Suprapubic skin (tissue), 4 donors: ENCODE measurements around the gene OR6Q1.

Source experiments
- CTCF ChIP-seq, 2 donors: fragments of 200-600 bp in 1 of 2; fragments of 450-650 bp in 1 of 2; sonication (generic) in 1 of 2; IDR thresholded peaks; one replicate each; pipeline ENCODE4 v1.5.1; 2016 to 2019; ENCODE audit warnings: antibody characterized with exemption in 2 of 2, mild to moderate bottlenecking in 1 of 2, moderate library complexity in 1 of 2
- POLR2A ChIP-seq, 2 donors: fragments of 450-650 bp; IDR thresholded peaks; one replicate each; pipeline ENCODE4 v1.6.1; 2017; ENCODE audit warnings: antibody characterized with exemption in 2 of 2, mild to moderate bottlenecking in 2 of 2, moderate library complexity in 2 of 2
- POLR2AphosphoS5 ChIP-seq, 3 donors: sonication (generic); formaldehyde crosslinking; IDR thresholded peaks; one replicate each; pipeline ENCODE4 v1.6.1; 2017; ENCODE audit warnings: antibody characterized with exemption in 3 of 3

GRCh38 chr11:58059007-58059350 is 28.2 kb downstream of the OR6Q1 start:
- TF ChIP-seq POLR2A (IDR thresholded peaks at IDR 0.05) (no peak), CTCF (IDR thresholded peaks at IDR 0.05) (no peak), POLR2AphosphoS5 (IDR thresholded peaks at IDR 0.05) (no peak)
